ENCODE measurements around the gene ERG28. TPM values are rescaled to one million over a fixed set of nuclear protein-coding genes. Genes with fewer than 3 reads are reported as not detected.

The ERG28 gene
- total RNA-seq, 2 donors from 2014 or later, result 7.6 to 7.7 TPM

- no peak for ATAC-seq (ENCODE audit: insufficient number of reproducible peaks, low FRiP score, low read depth)
- no peak overlapping the region for H3K4me3 ChIP-seq
- H3K4me1 ChIP-seq (ENCODE audit: control insufficient read depth in 1 of 2, low read depth in 2 of 2), result peaks cover 0 to 12% of the 10 kb centered on the region in 2 donors
- DNase-seq (ENCODE audit: low spot score), result no peak
- TF ChIP-seq CTCF (IDR thresholded peaks at IDR 0.05), result no peak
- H3K9me3 ChIP-seq, result no peaks in the 10 kb centered on the region
- peaks cover 23% of the 10 kb centered on the region for H3K36me3 ChIP-seq
- no peaks in the 10 kb centered on the region for H3K27me3 ChIP-seq (replicated peaks; ENCODE audit: insufficient read depth)
- no peak overlapping the region for H3K27ac ChIP-seq
Measured at GRCh38 chr14:75646762-75647161, 13.9 kb downstream of the ERG28 start.

DNA sequence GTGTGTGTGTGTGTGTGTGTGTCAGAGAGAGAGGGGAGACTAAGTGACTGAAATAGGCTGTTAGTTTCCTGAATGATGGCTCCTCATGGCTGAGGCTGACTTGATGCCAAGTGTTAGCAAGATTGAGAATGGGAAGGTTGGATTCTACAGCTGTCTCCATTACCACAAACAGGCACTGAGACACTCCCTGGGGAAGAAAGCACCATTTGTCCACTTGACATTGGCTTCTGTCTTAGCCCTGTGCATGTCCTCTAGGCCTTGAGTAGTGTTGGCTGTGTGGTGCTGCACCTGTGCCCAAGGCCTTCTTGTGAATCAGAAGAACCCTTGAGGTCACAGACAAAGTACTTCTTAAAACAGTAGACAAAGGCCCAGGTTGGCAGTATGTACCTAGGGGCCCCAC is 15.6 kb downstream of the ERG28 start:
- Histone ChIP-seq H3K4me3 (no peak overlapping the region), H3K27ac (no peak overlapping the region), H3K27me3 (replicated peaks; ENCODE audit: insufficient read depth) (no peaks in the 10 kb centered on the region), H3K36me3 (peaks cover 8% of the 10 kb centered on the region), H3K4me1 (ENCODE audit: control insufficient read depth in 1 of 2, low read depth in 2 of 2) (peaks cover 0 to 12% of the 10 kb centered on the region in 2 donors), H3K9me3 (no peaks in the 10 kb centered on the region)
- no peak for ATAC-seq (ENCODE audit: insufficient number of reproducible peaks, low FRiP score, low read depth)
- TF ChIP-seq CTCF (IDR thresholded peaks at IDR 0.05), result no peak
- DNase-seq (ENCODE audit: low spot score), result no peak

DNA sequence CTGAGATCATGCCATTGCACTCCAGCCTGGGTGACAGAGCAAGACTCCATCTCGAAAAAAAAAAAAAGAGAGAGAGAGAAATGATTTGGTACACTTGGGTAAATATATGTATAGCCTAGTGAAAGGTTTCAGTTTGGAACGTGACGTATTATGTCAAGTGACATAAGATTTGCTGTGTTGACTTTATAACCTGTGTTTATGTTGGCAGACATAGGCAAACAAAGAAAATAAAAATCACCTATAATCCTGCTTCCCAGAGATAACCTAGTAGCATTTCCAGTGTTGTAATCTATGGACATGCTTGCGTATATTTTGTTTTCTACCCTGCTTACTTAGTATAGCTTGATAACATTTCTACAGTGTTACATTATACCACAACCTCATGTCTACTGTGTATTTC is 16.7 kb downstream of the ERG28 start:
- no peaks in the 10 kb centered on the region for H3K36me3 ChIP-seq
- ATAC-seq (ENCODE audit: insufficient number of reproducible peaks, low FRiP score, low read depth) (no peak), DNase-seq (ENCODE audit: low spot score) (no peak)
- H3K4me1 ChIP-seq (ENCODE audit: control insufficient read depth in 1 of 2, low read depth in 2 of 2), result peaks cover 0 to 10% of the 10 kb centered on the region in 2 donors
- no peaks in the 10 kb centered on the region for H3K9me3 ChIP-seq
- no peak for TF ChIP-seq CTCF (IDR thresholded peaks at IDR 0.05)
- no peaks in the 10 kb centered on the region for H3K27me3 ChIP-seq (replicated peaks; ENCODE audit: insufficient read depth)
- no peak overlapping the region for H3K27ac ChIP-seq
- H3K4me3 ChIP-seq, result no peak overlapping the region

DNA sequence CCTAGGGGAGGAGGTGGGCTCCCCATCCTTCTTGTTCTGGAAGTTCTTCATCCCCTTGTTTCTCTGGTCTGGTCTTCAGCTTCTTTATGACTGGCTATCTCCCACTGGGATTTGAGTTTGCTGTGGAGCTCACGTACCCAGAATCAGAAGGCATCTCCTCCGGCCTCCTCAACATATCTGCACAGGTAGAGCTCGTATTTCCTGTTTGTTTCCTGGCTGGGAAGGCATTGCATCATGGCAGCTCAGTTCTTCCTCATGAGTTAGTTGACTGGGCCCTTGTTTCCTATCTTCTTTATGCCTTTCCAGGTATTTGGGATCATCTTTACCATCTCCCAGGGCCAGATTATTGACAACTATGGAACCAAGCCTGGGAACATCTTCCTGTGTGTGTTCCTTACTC is 19.8 kb downstream of the ERG28 start:
- DNase-seq (ENCODE audit: low spot score), result no peak
- TF ChIP-seq CTCF (IDR thresholded peaks at IDR 0.05), result no peak

DNA sequence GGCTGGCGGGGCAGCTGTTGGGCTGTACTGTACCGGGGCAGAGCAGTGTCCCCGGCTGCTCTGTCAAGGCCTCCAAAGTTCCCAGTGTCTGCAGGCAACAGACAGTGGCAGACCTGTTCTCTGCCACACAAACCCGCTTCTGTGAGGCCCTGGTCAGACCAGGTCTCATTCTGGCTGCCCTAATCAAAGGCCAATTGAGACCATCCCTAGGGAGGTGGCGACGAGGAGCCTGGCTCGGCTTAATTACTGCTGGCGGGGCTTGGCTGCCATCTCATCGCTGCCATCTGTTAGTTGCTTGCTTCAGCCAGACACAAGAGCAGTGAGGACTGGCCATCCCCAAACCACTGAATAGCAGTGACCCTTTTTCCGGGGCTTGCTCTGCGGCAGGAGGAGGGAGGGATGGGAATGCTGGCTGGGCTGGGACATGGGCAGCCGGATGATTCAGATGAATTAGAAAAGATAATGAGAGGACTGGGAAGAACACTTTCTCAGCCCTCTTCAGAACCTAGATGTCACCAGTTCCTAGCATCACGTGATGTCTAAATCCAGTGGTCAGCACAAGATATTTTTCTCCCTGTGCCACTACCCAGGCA is 24.5 kb downstream of the ERG28 start:
- no peak for TF ChIP-seq CTCF (IDR thresholded peaks at IDR 0.05)
- no peak for DNase-seq (ENCODE audit: low spot score)
- Histone ChIP-seq H3K36me3 (no peaks in the 10 kb centered on the region), H3K4me3 (no peak overlapping the region), H3K27me3 (replicated peaks; ENCODE audit: insufficient read depth) (no peaks in the 10 kb centered on the region), H3K9me3 (no peaks in the 10 kb centered on the region), H3K4me1 (ENCODE audit: control insufficient read depth in 1 of 2, low read depth in 2 of 2) (no peaks in the 10 kb centered on the region), H3K27ac (no peak overlapping the region)
- ATAC-seq (ENCODE audit: insufficient number of reproducible peaks, low FRiP score, low read depth), result no peak

More for the DNA sequence above, 19.8 kb downstream of the ERG28 start:
- Histone ChIP-seq H3K4me1 (ENCODE audit: control insufficient read depth in 1 of 2, low read depth in 2 of 2) (no peaks in the 10 kb centered on the region), H3K27ac (no peak overlapping the region), H3K36me3 (no peaks in the 10 kb centered on the region), H3K27me3 (replicated peaks; ENCODE audit: insufficient read depth) (no peaks in the 10 kb centered on the region), H3K4me3 (no peak overlapping the region), H3K9me3 (no peaks in the 10 kb centered on the region)
- ATAC-seq (ENCODE audit: insufficient number of reproducible peaks, low FRiP score, low read depth), result no peak
